RWPE2 (cell line): Measurements from ENCODE around the gene ATG3.
A peak's percentile ranks its signal among the peaks of the same experiment; 100 is the strongest.

Experiments used
- ATAC-seq: fragments of 200-7000 bp; cut with Tn5 transposase; 3 replicates; pipeline ENCODE4 v1.9.1; 2021; ENCODE audit warnings: low read depth
- DNase-seq: peaks from one replicate; pipeline ENCODE4 v3.0.0-alpha.2; 2020; ENCODE audit warnings: low spot score
- H3K27ac ChIP-seq: fragments of 450-650 bp; 2 replicates; pipeline ENCODE4 v1.5.1; 2017; ENCODE audit warnings: mild to moderate bottlenecking; ENCODE audit not compliant: poor library complexity, severe bottlenecking
- H3K27me3 ChIP-seq: fragments of 250-450 bp; sonication (Bioruptor Pico); 2 replicates; pipeline ENCODE4 v1.5.1; 2021; ENCODE audit warnings: mild to moderate bottlenecking, moderate library complexity; ENCODE audit not compliant: insufficient read depth, poor library complexity, severe bottlenecking
- H3K36me3 ChIP-seq: fragments of 250-450 bp; sonication (Bioruptor Pico); 2 replicates; pipeline ENCODE4 v1.5.1; 2020; ENCODE audit warnings: low read depth, mild to moderate bottlenecking, moderate library complexity
- H3K4me1 ChIP-seq: fragments of 250-450 bp; sonication (Bioruptor Pico); 2 replicates; pipeline ENCODE4 v1.5.1; 2021; ENCODE audit warnings: mild to moderate bottlenecking, moderate library complexity; ENCODE audit not compliant: insufficient read depth, poor library complexity, severe bottlenecking
- H3K4me3 ChIP-seq: fragments of 250-450 bp; sonication (Bioruptor Pico); 2 replicates; pipeline ENCODE4 v1.5.1; 2021; ENCODE audit warnings: mild to moderate bottlenecking, moderate library complexity; ENCODE audit not compliant: severe bottlenecking
- H3K9me3 ChIP-seq: fragments of 250-450 bp; sonication (Bioruptor Pico); 2 replicates; pipeline ENCODE4 v1.5.1; 2021; ENCODE audit warnings: mild to moderate bottlenecking, moderate library complexity; ENCODE audit not compliant: severe bottlenecking
- TF ChIP-seq, protein P1 (sequence below): fragments of 450-650 bp; IDR thresholded peaks from one replicate; pipeline ENCODE4 v1.5.1; 2017; ENCODE audit warnings: mild to moderate bottlenecking, moderate library complexity; ENCODE audit not compliant: poor library complexity, severe bottlenecking

Gene ATG3

GRCh38 chr3:112593258-112593657 is 31.5 kb upstream of the ATG3 start:
- Histone ChIP-seq H3K4me3 (no peak overlapping the region), H3K27ac (no peak overlapping the region), H3K36me3 (peaks cover 7% of the 10 kb centered on the region; the same call in 1 of the 2 replicates), H3K9me3 (no peaks in the 10 kb centered on the region), H3K4me1 (no peaks in the 10 kb centered on the region), H3K27me3 (no peaks in the 10 kb centered on the region)
- TF ChIP-seq, protein P1, sequence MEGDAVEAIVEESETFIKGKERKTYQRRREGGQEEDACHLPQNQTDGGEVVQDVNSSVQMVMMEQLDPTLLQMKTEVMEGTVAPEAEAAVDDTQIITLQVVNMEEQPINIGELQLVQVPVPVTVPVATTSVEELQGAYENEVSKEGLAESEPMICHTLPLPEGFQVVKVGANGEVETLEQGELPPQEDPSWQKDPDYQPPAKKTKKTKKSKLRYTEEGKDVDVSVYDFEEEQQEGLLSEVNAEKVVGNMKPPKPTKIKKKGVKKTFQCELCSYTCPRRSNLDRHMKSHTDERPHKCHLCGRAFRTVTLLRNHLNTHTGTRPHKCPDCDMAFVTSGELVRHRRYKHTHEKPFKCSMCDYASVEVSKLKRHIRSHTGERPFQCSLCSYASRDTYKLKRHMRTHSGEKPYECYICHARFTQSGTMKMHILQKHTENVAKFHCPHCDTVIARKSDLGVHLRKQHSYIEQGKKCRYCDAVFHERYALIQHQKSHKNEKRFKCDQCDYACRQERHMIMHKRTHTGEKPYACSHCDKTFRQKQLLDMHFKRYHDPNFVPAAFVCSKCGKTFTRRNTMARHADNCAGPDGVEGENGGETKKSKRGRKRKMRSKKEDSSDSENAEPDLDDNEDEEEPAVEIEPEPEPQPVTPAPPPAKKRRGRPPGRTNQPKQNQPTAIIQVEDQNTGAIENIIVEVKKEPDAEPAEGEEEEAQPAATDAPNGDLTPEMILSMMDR = no peak
- ATAC-seq (no peak), DNase-seq (no peak)

DNA sequence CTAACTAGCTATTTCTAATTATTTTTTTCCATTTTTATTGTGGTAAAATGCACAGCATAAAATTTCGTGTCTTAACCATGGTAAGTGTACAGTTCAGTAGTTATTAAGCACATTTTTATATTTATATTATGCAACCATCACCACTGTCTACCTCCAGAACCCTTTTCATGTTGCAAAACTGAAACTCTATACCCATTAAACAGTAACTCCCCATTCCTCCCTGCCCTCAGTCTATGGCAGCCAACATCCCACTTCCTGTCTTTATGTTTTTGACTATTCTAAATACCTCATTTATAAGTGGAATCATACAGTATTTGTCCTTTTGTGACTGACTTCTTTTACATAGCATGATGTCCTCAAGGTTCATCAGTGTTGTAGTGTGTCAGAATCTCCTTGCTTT is 25.6 kb upstream of the ATG3 start:
- Histone ChIP-seq H3K27me3 (no peaks in the 10 kb centered on the region), H3K36me3 (peaks cover 29% of the 10 kb centered on the region), H3K27ac (no peak overlapping the region), H3K9me3 (no peaks in the 10 kb centered on the region), H3K4me1 (no peaks in the 10 kb centered on the region), H3K4me3 (no peak overlapping the region)
- no peak for ATAC-seq
- no peak for DNase-seq
- TF ChIP-seq, protein P1 = no peak

DNA sequence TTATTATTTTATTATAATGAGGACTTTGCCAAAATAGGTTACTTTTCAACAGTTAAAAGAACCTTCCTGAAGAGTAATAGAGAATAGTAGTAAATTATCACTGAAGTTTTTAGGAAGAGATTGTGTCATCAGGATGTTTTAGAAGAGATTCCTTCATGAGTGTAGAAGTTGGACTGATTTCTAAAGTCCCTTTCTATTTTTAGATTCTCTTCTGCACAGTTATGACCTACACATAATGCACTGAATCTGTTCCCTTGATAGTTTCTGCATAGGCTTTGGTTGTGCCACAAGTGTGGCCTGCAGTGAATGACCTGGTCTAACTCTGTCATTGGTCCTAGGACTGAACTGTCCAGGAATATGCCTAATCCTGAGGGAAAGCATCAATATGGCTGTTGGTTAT is 24.0 kb upstream of the ATG3 start:
- Histone ChIP-seq H3K27me3 (no peaks in the 10 kb centered on the region), H3K4me3 (no peak overlapping the region), H3K36me3 (peaks cover 37% of the 10 kb centered on the region), H3K27ac (no peak overlapping the region), H3K9me3 (no peaks in the 10 kb centered on the region), H3K4me1 (no peaks in the 10 kb centered on the region)
- no peak for ATAC-seq
- no peak for DNase-seq
- TF ChIP-seq, protein P1 = no peak

- H3K4me3 ChIP-seq = no peak overlapping the region
- no peak for ATAC-seq
- H3K4me1 ChIP-seq = no peaks in the 10 kb centered on the region
- no peak for DNase-seq
- H3K27ac ChIP-seq = no peak overlapping the region
- TF ChIP-seq, protein P1 = no peak
- H3K9me3 ChIP-seq = no peaks in the 10 kb centered on the region
- peaks cover 45% of the 10 kb centered on the region for H3K36me3 ChIP-seq
- no peaks in the 10 kb centered on the region for H3K27me3 ChIP-seq
Measured at GRCh38 chr3:112583105-112583504, 21.3 kb upstream of the ATG3 start.

DNA sequence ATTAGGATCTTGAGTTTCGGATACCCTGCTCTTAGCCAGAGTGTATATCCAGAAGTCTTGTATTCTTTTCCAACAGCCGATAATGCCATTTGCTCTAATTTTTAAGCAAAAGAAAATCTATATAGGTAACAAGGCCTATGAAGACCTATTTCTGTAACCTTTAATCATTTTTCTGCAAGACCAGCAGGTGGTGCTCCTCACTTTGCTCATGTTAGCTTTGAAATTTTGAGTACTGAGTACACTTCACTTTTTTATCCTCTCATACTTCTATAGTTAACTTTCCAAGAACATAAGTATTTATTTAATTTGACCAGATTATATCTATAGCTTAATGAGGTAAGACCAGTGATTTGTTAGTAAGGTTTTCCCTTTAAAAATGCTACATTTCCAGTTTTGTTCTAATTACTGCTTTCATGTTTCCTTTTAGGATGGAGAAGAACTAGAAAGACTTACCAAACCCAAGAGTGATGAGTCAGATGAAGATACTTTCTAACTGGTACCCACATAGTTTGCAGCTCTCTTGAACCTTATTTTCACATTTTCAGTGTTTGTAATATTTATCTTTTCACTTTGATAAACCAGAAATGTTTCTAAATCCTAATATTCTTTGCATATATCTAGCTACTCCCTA is 20.6 kb upstream of the ATG3 start:
- no peaks in the 10 kb centered on the region for H3K27me3 ChIP-seq
- ATAC-seq (peak; percentile 40; the same call in 1 of the 3 replicates), DNase-seq (no peak)
- TF ChIP-seq, protein P1 = peak; percentile 88
- no peaks in the 10 kb centered on the region for H3K4me1 ChIP-seq
- no peak overlapping the region for H3K27ac ChIP-seq
- H3K9me3 ChIP-seq = no peaks in the 10 kb centered on the region
- H3K4me3 ChIP-seq = no peak overlapping the region
- H3K36me3 ChIP-seq = peaks cover 45% of the 10 kb centered on the region
